HG03039 (cell line): ENCODE data around the gene LIMK1.

Experiments
- ATAC-seq: cut with Tn5 transposase; IDR thresholded peaks from one replicate; pipeline ENCODE4 v1.9.1; 2021; ENCODE audit warnings: mild to moderate bottlenecking, moderate library complexity; ENCODE audit not compliant: unreplicated experiment

Gene LIMK1

DNA sequence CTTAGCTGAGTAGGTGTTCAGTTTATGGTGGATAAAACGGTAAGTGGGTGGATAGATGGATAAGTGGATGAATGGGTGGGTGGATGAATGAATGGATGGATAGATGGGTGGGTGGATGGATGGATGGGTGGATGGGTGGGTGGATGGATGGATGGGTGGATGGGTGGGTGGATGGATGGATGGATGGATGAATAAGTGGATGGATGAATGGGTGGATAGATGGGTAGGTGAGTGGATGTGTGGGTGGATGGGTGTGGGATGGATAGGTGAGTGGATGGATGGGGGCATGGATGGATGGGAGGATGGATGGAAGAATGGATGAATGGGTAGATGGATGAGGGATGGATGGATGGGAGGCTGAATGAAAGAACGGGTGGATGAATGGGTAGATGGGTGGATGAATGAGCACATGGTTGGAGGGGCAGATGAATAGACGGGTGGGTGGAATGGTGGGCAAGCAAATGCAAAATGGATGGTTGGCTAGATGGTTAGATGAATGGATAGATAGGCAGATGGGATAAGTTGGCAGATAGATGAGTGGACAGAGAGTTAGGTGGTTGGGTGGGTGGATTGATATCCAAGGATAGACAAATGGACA lies 29.9 kb upstream of the LIMK1 start:
- no peak for ATAC-seq

DNA sequence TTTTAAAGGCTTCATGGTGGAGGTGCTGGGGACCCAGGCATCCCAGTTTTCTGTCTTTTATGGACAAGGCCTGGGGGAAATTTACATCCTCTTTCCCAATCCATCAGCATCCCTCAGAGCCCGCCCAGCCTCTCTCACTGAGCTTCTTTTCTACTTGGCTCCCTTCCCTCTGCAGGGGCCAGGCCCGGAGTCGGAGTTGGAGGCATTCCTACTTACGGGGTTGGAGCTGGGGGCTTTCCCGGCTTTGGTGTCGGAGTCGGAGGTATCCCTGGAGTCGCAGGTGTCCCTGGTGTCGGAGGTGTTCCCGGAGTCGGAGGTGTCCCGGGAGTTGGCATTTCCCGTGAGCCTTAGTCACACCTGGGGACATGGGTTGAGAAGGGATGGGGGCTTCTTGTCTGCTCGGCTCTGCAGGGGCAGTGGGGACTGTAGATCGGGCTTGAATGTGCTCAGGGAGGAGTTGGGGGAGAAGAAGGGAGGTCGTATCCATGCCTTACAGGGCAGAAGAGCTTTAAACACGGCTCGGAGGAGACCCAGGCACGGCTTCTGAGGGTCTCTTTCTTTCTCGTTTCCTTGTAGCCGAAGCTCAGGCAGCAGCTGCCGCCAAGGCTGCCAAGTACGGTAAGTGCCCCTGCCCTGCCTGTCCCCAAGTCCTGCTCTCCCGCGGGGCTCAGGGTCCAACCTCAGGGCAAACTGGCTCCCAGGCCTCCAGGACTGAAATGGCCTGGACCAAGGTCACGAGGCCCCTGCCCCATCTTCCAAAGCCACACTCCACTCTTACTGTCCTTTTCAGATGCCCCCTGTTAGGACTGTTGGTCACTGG lies 27.3 kb upstream of the LIMK1 start:
- no peak for ATAC-seq

DNA sequence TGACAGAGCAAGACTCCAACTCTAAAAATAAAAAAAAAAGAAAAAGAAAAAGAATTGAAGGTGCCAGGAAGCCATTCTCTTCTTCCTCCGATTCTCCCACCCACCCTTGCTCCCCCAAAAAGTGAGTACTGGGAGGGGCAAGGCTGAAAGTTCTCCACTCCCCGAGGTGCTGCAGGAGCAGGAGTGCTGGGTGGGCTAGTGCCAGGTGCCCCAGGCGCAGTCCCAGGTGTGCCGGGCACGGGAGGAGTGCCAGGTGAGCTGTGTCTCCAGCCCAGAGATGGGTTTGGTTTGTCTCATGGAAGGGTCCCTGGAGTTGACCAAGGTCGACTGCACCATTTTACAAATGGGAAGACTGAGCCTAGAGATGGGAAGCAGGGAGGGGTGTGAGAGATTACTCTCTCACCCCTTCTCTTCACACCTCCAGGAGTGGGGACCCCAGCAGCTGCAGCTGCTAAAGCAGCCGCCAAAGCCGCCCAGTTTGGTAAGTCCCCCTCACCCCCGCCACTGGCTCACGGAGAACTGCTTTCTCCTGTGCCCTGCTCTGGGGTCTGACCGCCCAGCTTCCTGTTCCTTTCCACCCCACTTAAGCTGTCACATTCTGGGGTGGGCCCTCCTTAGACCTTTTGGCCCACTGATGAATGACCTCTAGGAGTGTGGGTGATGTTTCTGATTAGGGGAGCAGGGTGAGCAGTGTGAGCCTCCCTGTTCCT lies 26.2 kb upstream of the LIMK1 start:
- ATAC-seq: no peak

DNA sequence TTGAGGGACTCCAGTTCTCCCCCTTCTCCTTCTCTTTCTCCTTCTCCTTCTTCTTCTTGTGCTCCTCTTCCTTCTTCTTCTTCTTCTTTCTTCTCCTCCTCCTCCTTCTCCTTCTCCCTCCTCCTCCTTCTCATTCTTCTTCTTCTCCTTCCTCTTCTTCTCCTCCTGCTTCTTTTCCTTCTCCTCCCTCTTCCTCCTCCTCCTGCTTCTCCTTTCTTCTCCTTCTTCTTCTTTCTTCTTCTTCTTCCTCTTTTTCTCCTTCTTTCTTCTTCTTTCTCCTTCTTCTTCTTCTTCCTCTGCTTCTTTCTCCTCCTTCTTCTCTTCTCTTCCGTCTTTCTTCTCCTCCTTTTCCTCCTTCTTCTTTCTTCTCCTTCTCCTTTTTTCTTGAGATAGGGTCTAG lies 25.6 kb upstream of the LIMK1 start:
- ATAC-seq: no peak

DNA sequence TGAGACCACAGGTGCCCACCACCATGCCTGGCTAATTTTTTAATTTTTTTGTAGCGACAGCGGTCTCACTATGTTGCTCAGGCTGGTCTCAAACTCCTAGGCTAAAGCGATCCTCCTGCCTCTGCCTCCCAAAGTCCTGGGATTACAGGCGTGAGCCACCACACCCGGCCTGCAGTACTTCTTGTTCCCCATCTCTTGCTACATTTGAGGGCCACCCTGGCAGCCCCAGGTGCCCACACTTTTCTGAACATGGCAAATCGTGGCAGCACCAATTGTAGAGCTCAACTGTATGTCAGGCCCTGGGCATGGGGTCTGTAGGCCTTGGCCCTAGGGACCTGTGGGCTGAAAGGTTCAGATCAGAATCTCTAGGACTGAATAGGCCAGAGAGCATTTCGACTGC lies 25.1 kb upstream of the LIMK1 start:
- no peak for ATAC-seq

DNA sequence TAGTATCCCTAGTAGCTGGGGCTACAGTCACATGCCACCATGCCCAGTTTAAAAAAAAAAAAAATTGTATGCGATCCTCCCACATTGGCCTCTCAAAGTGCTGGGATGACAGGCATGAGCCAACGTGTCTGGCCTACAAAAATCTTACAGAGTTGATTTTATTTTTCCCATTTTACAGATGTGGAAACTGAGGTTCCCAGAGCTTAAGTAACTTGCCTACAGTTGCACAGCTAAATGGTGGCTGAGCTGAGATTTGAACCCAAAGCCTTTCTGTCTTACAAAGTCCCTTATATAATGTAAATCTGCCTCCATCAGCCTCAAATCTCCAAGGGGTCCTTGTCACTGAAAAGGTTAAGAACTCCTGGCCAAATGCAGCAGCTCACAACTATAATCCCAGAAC lies 24.6 kb upstream of the LIMK1 start:
- no peak for ATAC-seq

DNA sequence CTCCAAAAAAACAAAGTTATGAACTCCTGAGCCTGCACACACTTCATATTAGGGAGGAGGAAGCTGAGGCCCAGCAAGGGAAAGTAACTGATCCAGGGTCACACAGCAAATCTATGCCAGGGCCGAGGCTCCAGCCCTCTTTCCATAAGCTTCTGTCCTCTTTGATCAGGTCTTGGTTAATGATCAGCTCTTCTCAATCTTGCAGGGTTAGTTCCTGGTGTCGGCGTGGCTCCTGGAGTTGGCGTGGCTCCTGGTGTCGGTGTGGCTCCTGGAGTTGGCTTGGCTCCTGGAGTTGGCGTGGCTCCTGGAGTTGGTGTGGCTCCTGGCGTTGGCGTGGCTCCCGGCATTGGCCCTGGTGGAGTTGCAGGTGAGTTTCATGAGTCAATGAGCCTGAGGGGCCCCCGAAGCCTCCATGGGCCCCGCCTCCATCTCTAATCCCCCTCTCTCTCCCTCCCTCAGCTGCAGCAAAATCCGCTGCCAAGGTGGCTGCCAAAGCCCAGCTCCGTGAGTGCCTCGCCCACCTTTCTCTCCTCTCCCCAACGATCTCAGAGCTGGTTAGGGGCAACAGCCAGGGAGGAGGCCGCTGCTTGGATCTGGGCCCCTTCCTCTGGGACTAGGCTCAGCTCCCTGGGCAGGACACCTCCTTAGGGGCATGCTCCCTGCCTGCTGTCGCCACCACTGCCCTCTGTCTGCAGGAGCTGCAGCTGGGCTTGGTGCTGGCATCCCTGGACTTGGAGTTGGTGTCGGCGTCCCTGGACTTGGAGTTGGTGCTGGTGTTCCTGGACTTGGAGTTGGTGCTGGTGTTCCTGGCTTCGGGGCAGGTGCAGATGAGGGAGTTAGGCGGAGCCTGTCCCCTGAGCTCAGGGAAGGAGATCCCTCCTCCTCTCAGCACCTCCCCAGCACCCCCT lies 23.7 kb upstream of the LIMK1 start:
- ATAC-seq: no peak

DNA sequence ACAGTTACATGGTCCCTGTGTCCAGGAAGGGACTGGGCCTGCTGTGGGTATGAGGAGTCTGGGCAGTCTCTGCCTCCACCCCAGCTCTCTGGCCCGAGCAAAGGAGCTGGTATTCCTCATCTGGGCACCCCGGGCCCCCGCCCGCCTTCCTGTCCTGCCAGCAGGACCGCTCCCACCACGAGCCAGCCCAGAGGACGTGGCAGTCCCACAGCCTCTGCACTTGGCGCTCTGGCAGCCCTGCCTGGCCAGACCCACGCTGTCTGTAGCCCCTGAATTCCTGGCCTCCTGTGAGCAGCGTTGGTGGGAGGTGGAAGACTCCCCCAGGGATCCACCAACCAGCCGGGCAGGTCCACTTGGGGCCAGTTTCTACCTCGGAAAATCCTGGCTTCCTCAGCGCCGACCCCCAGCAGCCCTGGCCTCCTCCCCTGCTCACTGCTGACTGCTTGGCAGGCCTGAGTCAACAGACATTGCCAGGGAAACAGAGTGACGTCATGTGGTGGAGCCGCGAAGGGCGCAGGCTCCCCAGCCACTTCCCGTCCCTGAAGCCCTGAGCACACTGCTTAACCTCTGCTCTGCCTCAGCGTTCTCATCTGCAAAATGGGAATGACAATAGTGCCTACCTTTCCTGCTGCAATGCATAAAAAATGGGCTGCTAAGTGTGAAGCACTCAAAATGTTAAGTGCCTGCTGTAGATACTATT lies 21.6 kb upstream of the LIMK1 start:
- no peak for ATAC-seq

DNA sequence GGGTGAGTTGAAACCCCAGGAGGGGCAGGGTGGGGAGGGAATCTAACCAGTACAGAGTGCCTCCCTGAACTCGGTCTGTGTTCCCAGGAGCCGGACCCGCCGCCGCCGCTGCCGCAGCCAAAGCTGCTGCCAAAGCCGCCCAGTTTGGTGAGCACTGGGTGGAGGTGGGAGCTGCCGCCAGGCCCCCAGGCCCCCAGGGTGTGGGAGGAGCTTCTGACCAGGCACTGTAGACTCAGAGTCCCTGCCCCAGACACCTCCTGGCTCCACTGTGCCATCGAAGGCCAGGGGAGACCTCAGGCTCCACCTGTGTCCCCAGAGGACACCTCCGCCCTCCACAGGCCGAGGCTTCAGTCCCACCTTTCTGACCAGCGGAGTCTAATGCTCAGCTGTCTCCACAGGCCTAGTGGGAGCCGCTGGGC lies 20.4 kb upstream of the LIMK1 start:
- no peak for ATAC-seq

DNA sequence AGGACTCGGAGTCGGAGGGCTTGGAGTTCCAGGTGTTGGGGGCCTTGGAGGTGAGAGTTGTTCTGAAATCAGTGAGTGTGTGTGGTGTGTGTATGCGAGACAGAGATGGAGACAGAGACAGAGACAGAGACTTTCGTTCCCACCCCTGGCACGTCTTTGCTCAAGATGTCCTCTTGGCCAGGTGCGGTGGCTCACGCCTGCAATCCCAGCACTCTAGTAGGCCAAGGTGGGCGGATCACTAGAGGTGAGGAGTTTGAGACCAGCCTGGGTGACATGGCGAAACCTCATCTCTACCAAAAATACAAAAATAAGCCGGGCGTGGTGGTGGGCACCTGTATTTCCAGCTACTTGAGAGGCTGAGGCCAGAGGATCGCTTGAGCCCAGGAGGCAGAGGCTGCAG lies 20.0 kb upstream of the LIMK1 start:
- ATAC-seq: no peak

DNA sequence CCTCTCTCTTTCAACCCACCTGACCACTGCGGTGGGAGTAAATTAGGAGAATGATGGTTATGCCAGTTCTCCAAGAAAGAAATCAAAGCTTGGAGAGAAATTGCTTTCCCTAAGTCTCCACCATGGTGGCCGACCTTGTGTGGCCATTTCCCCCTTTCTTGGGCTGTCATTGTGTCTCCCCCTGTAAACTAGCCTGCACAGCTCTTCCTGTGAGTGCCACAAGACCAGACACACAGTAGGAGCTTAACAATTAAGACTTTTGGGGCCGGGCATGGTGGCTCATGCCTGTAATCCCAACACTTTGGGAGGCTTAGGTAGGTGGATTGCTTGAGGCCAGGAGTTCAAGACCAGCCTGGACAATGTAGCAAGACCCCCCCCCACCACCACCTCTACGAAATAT lies 18.9 kb upstream of the LIMK1 start:
- no peak for ATAC-seq

DNA sequence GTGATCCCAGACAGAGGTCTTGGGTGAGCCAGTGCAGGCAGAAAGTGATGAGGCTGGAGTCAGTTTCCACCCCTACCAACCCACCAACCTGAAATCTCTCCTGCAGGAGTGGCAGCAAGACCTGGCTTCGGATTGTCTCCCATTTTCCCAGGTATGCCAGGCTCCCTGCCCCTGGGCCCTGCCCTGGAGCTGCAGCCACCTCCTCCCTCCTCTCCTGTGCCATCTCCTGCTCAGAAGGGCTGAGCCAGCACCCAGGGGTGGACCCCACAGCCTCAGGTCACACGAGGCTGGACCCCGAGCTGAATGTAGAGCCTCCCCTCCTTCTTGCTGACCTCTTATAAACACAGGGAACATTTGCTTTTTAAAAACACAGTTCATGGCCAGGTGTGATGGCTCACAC lies 17.0 kb upstream of the LIMK1 start:
- ATAC-seq: no peak

DNA sequence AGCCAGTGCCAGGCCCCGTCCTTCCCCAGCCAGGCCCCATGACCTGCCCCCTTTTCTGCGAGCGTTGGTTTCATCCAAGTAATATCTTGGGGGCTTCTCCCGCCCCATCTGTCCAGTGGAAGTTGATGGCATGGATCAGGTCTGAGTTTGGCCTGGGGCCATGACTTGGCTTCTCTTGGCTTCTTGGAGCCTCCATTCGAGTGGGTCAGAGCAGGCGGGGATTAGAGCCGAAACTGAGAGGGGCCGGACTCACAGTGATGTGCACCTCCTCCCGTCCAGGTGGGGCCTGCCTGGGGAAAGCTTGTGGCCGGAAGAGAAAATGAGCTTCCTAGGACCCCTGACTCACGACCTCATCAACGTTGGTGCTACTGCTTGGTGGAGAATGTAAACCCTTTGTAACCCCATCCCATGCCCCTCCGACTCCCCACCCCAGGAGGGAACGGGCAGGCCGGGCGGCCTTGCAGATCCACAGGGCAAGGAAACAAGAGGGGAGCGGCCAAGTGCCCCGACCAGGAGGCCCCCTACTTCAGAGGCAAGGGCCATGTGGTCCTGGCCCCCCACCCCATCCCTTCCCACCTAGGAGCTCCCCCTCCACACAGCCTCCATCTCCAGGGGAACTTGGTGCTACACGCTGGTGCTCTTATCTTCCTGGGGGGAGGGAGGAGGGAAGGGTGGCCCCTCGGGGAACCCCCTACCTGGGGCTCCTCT lies 15.1 kb upstream of the LIMK1 start:
- no peak for ATAC-seq

DNA sequence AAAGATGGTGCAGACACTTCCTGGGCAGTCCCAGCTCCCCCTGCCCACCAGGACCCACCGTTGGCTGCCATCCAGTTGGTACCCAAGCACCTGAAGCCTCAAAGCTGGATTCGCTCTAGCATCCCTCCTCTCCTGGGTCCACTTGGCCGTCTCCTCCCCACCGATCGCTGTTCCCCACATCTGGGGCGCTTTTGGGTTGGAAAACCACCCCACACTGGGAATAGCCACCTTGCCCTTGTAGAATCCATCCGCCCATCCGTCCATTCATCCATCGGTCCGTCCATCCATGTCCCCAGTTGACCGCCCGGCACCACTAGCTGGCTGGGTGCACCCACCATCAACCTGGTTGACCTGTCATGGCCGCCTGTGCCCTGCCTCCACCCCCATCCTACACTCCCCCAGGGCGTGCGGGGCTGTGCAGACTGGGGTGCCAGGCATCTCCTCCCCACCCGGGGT lies 14.5 kb upstream of the LIMK1 start:
- ATAC-seq: no peak

DNA sequence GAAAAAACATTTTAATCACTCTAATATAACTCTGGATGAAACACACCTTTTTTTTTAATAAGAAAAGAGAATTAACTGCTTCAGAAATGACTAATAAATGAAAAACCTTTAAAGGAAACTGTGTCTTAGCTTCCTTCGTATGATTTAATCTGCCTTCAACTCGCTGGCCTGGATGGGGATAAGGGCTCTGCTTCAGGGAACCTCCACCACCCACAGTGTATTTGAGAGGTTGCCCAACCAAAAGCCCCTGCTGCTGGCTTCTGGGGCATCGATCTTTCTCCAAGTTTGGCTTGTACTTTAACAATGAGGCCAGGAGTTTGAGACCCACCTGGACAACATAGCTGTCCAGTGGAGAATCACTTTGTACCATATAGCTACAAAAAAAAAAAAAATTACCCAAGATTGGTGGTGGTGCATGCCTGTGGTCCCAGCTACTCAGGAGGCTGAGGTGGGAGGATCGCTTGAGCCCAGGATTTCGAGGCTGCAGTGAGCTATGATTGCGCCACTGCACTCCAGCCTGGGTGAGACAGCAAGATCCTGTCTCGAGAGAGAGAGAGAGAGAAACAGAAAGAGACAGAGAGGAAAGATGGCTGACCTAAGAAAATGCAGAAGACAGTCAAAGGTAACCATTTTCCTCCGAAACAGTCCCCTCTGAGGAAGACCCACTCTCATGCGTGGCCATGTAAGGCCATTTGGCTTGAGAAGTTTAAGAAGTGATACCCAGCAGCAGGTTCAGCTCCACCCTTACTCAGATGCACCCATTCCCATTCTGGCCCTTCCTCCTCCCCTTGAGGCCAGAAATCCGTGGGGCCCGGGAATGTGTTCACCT lies 13.6 kb upstream of the LIMK1 start:
- no peak for ATAC-seq

DNA sequence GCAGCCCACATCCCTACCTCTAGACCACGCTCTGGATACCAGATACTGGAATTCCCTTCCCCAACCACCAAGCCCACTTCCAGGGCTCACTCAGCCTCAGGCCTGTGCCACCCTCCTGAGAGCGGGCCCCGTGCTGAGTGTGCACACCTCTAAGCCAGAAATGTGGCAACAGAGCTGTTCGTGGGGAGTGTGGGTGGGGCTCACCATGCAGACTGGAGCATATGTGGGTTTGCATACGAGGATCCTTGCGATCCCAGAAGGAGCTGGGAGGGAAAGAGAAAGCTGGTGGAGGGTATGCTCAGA lies 13.0 kb upstream of the LIMK1 start:
- no peak for ATAC-seq

DNA sequence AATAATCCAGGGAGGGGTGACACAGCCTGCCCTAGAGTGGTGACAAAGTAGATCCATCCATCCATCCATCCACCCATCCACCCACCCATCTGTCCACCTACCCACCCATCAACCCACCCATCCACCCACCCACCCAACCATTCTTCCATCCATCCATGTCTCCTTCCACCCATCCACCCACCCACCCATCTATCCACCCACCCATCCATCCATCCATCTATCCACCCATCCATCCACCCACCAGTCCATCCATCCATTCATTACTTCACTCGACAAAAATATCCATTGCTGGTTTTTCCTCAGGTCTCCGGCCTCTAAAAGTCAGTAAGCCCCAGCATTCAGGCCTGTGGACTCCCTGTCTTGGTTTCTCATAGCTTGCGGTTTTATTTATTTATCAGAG lies 12.5 kb upstream of the LIMK1 start:
- ATAC-seq: no peak

DNA sequence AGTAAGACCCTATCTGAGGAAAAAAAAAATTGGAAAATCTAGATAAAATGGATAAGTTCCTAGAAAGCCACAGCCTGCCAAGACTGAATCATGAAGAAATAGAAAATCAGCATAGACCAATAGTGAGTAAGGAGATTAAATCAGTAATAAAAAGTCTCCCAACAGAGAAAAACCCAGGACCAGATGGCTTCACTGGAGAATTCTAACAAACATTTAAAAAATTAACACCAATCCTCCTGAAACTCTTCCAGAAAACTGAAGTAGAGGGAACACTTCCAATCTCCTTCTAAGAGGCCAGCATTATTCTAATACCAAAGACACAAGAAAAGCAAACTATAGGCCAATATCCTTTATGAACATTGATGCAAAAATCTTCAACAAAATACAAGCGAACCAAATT lies 8.8 kb upstream of the LIMK1 start:
- no peak for ATAC-seq

DNA sequence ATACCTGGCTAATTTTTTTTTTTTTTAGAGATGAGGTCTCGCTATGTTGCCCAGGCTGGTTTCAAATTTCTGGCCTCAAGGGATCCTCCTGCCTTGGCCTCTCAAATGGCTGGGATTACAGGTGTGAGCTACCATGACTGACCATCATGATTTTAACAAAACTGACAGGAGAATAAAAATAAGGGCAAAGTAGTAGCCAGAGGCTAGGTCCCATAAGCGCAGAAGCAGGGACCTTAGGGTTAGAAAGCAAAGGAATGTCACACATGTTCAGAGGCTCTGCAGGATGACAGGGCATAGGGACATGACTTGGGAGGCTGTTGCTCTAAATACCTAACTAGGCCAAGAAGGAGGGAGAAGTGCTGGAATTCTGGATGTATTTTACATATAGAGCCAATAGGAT lies 5.1 kb upstream of the LIMK1 start:
- no peak for ATAC-seq
